Measurements from ENCODE around the gene MCM10. TPM values are rescaled to one million over a fixed set of nuclear protein-coding genes. Genes with fewer than 3 reads are reported as not detected.

The MCM10 gene
- total and polyA plus RNA-seq, 12 donors: 0.07 to 3.8 (median 0.25) TPM; not detected in 3

DNA sequence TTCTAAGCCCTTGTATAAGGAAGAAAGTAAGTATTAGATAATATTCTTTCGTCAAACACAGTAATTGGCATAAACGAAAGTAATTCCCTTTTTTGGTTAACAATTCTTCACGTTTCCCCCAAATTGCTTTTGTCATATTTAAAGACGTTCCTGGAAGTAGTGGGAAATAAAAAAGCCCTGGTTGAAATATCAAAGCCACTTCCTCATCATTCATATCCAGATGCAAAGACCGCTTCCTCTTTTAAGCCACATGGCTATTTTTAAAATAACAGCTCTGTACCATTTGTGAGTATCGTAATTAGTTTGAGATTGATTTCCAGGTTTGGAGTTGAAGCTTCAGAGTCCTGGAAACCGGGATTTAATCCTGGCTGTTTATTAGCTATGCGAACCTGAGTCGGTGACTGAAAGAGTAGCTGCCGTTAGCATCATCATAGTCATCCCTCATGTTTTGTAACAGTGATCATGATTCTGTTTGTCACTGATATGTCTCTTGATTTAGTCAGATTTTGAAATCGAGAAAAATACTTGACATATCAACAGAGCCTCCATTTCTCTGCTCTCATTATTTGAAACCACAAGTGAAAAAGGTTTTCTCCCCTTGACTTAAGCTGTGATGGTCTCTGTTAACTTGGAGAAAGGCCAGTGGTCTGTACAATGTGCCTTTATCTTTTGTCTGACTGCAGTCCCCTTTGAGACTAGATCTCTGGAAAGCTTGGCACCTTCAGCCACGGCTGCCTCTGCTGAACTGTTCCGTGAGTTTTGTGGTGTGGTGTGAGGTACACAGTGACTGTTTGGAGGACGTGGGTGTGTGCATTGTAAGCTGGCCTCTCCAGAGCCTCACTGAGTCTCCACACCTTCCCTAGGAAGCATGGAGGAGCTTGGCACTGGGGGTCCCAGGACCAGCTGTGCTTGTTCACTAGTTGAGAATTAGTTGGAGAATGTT, 43.2 kb upstream of the MCM10 start:
- Histone ChIP-seq H3K27me3 (peaks cover 0 to 3% (median 0%) of the 10 kb centered on the region in 7 donors), H3K9me3 (no peaks in the 10 kb centered on the region), H3K36me3 (peaks cover 0 to 88% (median 42%) of the 10 kb centered on the region in 9 donors), H3K27ac (peak overlapping the region in 7 of 10 donors; percentile 46 to 68 (median 61)), H3K4me1 (peaks cover 3 to 48% (median 31%) of the 10 kb centered on the region in 9 donors), H3K4me3 (no peak overlapping the region)
- TF ChIP-seq, protein P1, sequence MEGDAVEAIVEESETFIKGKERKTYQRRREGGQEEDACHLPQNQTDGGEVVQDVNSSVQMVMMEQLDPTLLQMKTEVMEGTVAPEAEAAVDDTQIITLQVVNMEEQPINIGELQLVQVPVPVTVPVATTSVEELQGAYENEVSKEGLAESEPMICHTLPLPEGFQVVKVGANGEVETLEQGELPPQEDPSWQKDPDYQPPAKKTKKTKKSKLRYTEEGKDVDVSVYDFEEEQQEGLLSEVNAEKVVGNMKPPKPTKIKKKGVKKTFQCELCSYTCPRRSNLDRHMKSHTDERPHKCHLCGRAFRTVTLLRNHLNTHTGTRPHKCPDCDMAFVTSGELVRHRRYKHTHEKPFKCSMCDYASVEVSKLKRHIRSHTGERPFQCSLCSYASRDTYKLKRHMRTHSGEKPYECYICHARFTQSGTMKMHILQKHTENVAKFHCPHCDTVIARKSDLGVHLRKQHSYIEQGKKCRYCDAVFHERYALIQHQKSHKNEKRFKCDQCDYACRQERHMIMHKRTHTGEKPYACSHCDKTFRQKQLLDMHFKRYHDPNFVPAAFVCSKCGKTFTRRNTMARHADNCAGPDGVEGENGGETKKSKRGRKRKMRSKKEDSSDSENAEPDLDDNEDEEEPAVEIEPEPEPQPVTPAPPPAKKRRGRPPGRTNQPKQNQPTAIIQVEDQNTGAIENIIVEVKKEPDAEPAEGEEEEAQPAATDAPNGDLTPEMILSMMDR (IDR thresholded peaks at IDR 0.05): no peak
- ATAC-seq (peak in 6 of 8 donors; percentile 24 to 70 (median 40)), DNase-seq (no peak)
- intact Hi-C loops (cut with DNase I): no loop called here
- WGBS, 2 donors: 61% methylated on average over 14 of the region's 14 CpGs

- no peak for DNase-seq
- H3K4me3 ChIP-seq: no peak overlapping the region
- peaks cover 0 to 3% (median 0%) of the 10 kb centered on the region in 7 donors for H3K27me3 ChIP-seq
- H3K9me3 ChIP-seq: no peaks in the 10 kb centered on the region
- ATAC-seq: peak in 2 of 8 donors; percentile 20 to 39
- intact Hi-C loops (cut with DNase I): no loop called here
- H3K36me3 ChIP-seq: peaks cover 0 to 88% (median 42%) of the 10 kb centered on the region in 9 donors
- 72 to 78% methylated on average over 3 of the region's 3 CpGs for WGBS, 2 donors
- peak overlapping the region in 7 of 10 donors; percentile 46 to 68 (median 61) for H3K27ac ChIP-seq
- TF ChIP-seq, protein P1 (IDR thresholded peaks at IDR 0.05): no peak
- H3K4me1 ChIP-seq: peaks cover 3 to 48% (median 31%) of the 10 kb centered on the region in 9 donors
These were observed 42.5 kb upstream of the MCM10 start for GRCh38 chr10:13118784-13119410.

- DNase-seq (no peak), ATAC-seq (peak in 3 of 8 donors; percentile 20 to 56 (median 54))
- H3K4me3 ChIP-seq: no peak overlapping the region
- TF ChIP-seq, protein P1 (IDR thresholded peaks at IDR 0.05): no peak
- H3K27me3 ChIP-seq: peaks cover 0 to 3% (median 0%) of the 10 kb centered on the region in 7 donors
- peaks cover 0 to 36% (median 27%) of the 10 kb centered on the region in 9 donors for H3K4me1 ChIP-seq
- intact Hi-C loops (cut with DNase I): no loop called here
- peaks cover 0 to 99% (median 58%) of the 10 kb centered on the region in 9 donors for H3K36me3 ChIP-seq
- peak overlapping the region in 1 of 10 donors; percentile 24 for H3K27ac ChIP-seq
- 78 to 81% methylated on average over 10 of the region's 10 CpGs for WGBS, 2 donors
- H3K9me3 ChIP-seq: no peaks in the 10 kb centered on the region
These were observed 40.4 kb upstream of the MCM10 start for GRCh38 chr10:13120786-13121499.

DNA sequence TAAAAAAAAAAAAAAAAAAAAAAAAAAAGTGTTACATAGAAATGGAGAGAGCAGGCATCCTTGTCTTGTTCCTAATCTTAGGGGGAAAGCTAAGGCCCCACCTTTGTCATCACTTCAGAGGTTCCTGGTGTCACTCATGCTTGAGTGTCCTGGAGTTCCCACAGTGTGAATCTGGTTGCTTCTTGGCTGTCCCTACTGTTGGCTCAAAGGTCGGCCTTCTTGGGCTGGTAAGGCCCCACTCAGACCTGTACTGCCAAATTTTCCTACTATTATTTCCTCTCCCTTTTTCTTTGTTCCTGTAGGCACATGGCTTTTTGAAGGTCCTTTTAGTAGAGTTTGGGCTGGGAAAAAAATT, 39.9 kb upstream of the MCM10 start:
- ATAC-seq: peak in 4 of 8 donors; percentile 26 to 56 (median 30)
- 32 to 42% methylated on average over 1 of the region's 1 CpG for WGBS, 2 donors
- H3K36me3 ChIP-seq: peaks cover 0 to 99% (median 57%) of the 10 kb centered on the region in 9 donors
- peak overlapping the region in 2 of 10 donors; percentile 9 to 24 for H3K27ac ChIP-seq
- H3K4me3 ChIP-seq: no peak overlapping the region
- peaks cover 0 to 31% (median 24%) of the 10 kb centered on the region in 9 donors for H3K4me1 ChIP-seq
- no peak for DNase-seq
- peaks cover 0 to 3% (median 0%) of the 10 kb centered on the region in 7 donors for H3K27me3 ChIP-seq
- no peaks in the 10 kb centered on the region for H3K9me3 ChIP-seq
- TF ChIP-seq, protein P1 (IDR thresholded peaks at IDR 0.05): no peak
- intact Hi-C loops (cut with DNase I): no loop called here
